22Rv1 (cell line): ENCODE data around the gene SOX2.

Experiments
- H3K27ac ChIP-seq: fragments of 450-650 bp; 2 replicates; pipeline ENCODE4 v1.5.1; 2017
- CTCF ChIP-seq: fragments of 450-650 bp; IDR thresholded peaks from 2 replicates; pipeline ENCODE4 v1.5.1; 2017; ENCODE audit warnings: mild to moderate bottlenecking
- ZFX ChIP-seq: fragments of 450-650 bp; IDR thresholded peaks from 2 replicates; pipeline ENCODE4 v1.6.1; 2017; ENCODE audit warnings: antibody characterized with exemption, borderline replicate concordance

SOX2 gene

DNA sequence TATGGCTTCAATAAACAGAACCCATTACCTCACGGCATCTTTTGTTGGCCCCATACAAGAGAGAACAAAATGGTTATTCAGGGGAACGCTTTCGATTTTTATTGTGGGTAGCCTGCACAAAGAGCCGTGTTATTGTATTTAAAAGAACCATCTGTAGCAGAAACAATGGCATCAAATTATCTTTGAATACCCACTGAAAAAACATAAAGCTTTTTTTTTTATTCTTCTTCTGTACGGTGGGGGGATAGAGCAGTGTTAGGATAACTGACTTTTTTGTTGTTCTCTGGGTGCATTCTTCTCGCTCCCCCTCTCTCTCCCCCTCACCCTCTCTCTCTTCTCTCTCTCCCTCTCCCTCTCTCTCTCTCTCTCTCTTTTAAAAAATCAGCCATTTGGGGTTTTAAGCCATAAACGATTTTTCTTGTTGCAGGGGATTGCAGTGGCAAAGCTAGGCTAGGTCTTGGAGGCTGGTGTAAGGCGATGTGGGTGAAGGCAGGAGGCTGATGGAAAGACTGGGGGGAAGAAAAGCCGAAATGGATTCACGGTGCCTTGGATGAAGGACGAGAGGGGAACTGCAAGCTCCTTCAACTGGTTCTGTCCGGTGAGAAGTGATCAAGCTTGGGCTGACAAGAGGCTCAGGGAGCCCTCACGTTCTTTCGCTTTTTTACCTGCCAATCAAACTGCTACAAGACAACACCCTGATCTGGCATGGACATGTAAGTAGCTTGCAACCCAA, 12.4 kb upstream of the SOX2 start:
- TF ChIP-seq ZFX = no peak
- no peak for TF ChIP-seq CTCF
- no peak overlapping the region for H3K27ac ChIP-seq

DNA sequence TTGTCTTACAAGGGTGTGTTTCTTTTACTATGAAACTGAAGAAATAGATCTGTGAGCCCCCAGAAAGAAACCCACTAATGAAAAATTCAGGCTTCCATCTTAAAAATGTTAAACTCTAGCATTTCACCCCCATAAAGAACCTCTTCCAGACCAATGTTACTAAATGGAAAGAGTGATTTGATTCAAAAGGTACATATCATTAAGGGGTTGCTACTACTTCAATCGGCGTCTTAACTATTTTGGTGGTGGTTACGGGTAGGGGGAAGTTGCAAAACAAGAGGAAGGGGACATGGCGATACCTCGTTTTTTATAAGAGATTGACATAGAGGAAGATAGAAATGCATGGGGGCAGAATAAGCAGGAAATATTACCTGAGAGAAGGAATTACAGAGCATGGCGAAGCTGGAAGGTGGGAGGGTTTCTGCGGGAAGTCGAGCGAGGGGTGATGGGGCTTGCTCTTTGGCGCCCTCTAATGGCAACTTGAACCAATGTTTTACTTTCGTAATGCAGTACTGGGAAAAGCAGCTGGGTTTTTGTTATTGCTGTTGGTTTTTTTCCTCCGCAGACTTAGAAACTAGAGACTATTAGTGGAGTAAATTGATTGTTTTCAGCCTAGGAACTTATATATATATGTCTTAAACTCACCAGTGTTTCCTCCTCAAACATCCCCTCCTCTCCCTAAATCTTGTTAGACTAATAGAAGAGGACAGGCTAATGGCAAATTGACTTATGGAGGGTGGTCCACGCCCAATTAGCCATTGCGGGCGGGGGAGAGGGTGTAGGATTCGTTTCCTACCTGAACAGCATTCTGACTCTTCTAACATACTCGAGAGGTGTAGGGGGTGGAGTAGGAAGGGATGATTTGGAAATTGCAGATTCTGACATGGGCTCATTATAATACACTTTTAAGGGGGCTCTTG, 11.3 kb upstream of the SOX2 start:
- no peak overlapping the region for H3K27ac ChIP-seq
- no peak for TF ChIP-seq ZFX
- TF ChIP-seq CTCF = peak; percentile 94

DNA sequence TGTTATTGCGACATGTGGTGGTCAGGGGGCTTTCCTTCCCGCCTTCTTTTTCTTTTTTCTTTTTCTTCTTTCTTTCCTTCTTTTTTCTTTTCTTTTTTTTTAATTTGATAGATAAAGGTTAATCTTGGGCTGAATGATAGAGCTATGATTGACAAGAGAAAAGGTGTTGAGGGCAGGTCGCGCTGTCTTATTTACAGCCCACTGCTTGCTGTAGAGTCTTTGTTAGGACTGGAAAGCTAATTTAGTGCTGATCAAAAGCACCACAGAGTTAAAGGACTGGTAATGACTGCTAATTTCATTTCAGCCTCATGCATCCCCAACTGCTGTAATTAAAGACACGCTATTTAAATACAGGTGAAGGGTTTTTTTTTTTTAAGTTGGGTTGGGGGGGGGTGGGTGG, 10.6 kb upstream of the SOX2 start:
- no peak for TF ChIP-seq ZFX
- no peak for TF ChIP-seq CTCF
- no peak overlapping the region for H3K27ac ChIP-seq

- no peak for TF ChIP-seq CTCF
- no peak for TF ChIP-seq ZFX
- H3K27ac ChIP-seq = no peak overlapping the region
These were observed 7.9 kb upstream of the SOX2 start for GRCh38 chr3:181703601-181704420.

- no peak for TF ChIP-seq CTCF
- no peak for TF ChIP-seq ZFX
- no peak overlapping the region for H3K27ac ChIP-seq
These were observed 7.2 kb upstream of the SOX2 start for GRCh38 chr3:181704421-181705085.

- no peak overlapping the region for H3K27ac ChIP-seq
- no peak for TF ChIP-seq CTCF
- no peak for TF ChIP-seq ZFX
These were observed 6.6 kb upstream of the SOX2 start for GRCh38 chr3:181705086-181705480.
